T-helper 22 cell (primary cell): ENCODE data around the gene WFS1.

Source experiments
- DNase-seq: peaks from one replicate; pipeline ENCODE4 v3.0.0-alpha.2; 2020; ENCODE audit warnings: low read depth

The WFS1 gene

GRCh38 chr4:6338951-6339817 lies 69.5 kb downstream of the WFS1 start:
- DNase-seq: no peak

- DNase-seq: no peak
Measured at GRCh38 chr4:6339818-6340445, 70.3 kb downstream of the WFS1 start.

GRCh38 chr4:6340446-6341015 lies 70.9 kb downstream of the WFS1 start:
- DNase-seq: no peak

DNA sequence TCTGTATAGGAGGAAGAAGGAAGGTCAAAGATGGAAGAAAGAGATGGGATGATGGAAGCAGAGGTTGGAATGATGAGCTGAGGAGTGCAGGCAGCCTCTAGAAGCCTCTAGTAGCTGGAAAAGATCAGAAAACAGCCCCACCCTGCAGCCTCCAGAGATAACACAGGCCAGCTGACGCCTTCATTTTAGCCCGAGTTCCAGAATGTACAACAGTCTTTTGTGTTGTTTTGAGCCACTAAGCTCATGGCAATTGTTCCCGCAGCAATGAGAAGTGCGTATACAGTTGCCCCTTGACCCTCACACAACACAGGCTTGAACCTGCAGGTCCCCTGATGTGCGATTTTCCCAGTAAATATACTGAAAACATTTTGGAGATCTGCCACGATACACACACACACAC lies 72.0 kb downstream of the WFS1 start:
- no peak for DNase-seq

GRCh38 chr4:6342530-6343293 lies 73.1 kb downstream of the WFS1 start:
- DNase-seq: no peak

DNA sequence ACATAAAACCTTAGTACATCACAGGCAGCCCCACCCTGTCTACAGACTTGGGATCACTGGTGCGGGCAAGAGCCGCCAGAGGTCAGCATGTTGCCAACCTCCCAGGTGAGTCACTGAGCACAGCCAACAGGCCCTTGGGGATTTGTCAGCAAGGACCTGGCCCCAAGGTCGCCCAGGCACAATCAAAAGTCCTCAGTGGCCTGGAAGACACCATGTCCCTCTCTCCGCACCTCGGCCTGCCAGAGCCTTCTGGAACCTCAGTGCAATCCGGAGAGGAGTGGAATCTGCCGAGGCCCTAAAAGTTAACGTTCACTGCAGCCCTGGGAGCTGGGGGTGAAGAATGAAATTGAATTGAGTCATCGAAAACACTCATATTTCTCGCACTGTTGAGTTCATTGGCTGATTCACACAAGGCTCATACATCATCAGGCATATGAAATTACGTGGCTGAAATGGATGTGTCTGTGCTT lies 74.3 kb downstream of the WFS1 start:
- DNase-seq: no peak

DNA sequence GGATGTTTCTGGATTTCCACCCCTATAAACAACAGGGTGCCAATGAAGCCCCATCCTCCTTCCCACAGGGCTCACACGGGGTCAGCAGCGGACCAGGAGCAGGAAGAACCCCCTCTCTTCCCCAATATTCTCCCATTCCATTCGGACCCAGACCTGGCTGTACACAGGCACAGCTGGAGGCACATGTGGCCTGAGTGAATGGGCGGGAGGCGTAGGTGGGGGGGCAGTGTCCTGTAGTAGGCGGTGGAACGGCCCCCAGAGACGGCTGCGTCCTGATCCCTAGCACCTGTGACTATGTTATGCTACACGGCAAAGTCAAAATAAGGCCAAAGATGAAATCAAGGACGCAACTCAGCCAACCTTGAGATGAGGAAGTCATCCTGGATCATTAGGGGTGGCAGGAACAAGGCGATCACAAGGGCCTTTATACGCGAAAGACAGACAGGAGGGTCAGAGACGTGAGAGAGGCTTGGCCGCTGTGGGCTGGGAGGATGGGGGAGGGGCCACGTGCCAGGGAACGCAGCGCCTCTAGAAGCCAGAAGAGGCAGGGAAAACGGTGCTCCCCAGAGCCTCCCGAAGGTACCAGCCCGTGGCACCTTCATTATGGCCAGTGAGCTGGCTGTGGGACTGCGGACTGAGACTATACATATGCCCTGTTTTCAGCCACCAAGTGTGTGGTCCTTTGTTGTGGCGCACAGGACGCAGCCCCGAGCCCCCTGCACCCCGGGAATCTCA lies 75.6 kb downstream of the WFS1 start:
- no peak for DNase-seq

DNA sequence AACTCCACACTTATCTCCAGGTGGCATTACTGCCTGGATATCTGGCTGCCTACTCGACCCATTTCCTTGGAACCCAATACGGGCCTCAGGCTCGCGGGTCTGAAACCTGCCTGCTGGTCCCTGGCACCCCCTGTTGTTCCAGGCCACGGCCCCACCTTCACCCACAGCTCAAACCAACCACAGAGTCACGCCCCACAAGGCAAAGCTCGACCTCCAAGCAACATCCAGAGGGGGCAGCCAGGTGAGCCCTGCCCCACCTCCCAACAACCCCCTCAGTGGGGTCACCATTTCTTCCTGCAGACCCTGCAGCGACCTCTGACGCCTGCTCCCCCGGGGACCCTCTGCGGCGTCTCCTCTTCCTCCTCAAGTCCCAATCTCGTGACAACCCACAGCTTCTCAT lies 76.2 kb downstream of the WFS1 start:
- no peak for DNase-seq

- no peak for DNase-seq
Measured at GRCh38 chr4:6346373-6347110, 76.9 kb downstream of the WFS1 start.

DNA sequence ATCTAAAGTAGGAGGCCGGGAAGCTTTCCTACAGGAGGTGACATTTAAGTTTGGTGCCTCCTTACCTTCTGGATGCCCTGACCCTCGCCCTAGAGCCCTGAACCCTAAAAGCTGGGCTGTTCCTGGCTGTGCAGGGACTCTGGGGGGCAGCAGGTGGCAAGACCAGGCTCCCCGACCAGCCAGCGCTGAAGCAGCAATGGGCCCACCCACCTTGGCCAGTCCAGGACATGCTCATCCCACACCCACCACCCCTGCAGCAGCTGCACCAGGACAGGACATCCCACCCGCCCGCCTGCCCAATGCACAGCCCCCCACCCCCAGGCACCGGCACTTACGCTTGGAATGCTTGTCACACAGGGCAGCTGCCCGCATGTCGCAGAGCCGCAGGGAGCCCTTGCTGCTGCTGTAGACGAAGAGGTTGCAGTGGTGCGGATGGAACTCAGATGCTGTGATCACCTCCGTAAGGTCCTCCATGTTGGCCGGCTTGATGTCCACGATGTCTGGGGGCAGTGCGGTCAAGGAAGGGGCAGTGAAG lies 77.9 kb downstream of the WFS1 start:
- no peak for DNase-seq

DNA sequence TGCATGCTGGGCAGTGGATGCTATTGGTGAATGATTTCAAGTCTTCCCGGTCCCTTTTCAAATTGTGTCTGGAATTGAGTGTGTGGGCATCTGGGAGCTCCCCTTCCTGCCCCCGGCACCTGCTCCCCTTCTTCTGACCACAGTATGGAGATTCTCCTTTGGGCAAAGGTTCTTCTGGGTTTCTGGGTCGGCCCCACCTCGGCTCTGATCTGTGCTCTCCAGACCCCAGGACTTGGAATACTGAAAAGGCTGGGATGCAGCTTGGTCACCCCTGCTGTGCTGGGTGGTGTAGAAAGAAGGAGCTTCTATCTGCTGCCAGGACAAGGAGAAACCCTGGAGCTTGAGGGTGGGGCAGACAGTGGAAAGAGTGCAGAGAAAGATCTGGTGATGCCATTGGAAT lies 78.8 kb downstream of the WFS1 start:
- DNase-seq: no peak

DNA sequence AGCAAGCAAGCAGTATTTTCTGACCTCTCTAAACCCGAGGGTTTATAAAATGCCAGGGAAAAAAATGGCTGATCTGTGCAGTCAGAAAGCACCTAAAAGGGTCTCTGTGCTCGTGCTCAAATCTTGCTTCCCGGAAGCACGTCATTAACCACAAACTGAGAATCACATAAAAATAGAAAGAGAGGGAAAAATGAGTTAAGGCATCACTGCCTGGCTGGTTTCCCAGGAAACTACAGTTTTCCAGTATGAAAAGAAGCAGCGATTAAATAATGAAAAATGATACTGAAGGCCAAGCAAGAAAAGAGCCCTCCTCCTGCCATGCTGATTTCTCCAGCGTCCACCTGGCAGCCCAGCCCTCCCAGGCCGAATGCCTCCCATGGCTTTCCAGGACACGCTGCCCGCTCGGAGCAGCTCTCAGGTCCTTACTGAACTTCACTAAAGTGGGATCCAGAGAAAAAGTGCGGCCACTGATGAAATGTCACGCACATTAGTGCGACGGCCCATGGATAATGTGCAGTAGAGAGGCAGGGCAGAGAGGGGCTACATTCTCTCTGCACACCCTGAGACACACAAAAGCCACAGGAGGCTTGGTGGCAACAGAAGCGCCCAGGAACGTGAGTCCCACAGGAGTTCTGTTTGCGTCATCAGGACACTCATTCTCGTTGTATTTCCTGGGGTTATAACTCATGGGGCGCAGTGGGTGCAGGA lies 80.4 kb downstream of the WFS1 start:
- DNase-seq: no peak

DNA sequence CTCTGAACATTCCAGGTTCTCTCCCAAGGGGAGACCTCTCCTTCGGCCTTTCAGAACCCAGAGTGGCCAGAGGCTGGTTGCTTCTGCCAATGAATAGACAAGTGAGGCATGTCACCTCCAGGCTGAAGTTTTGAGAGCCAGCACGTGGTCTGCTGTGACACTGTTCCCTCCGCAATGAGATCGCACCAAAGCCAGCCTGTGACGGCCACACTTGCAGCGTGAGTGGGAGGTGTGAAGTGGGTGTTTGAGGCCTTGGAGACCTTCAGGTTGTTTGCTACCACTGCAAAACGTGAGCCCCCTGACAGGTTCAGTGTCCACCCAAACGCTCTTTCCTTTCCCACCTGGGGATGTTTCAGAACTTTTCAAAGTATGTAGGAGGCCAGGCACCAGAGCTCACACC lies 81.0 kb downstream of the WFS1 start:
- no peak for DNase-seq

GRCh38 chr4:6351246-6352000 lies 81.8 kb downstream of the WFS1 start:
- DNase-seq: no peak

GRCh38 chr4:6352031-6352692 lies 82.5 kb downstream of the WFS1 start:
- DNase-seq: no peak
